Adrenal gland (tissue), 12 donors: Measurements from ENCODE around the gene KLK10. TPM values are rescaled to one million over a fixed set of nuclear protein-coding genes. Genes with fewer than 3 reads are reported as not detected.

ENCODE experiments used
- DNase-seq, 7 donors: peaks; one replicate each; pipeline ENCODE4 v3.0.0-alpha.2; 2019 to 2020
- H3K27ac ChIP-seq, 5 donors: fragments of 200-600 bp; sonication (generic) in 4 of 5; 1 replicate in 3 of 5; 2 replicates in 2 of 5; pipeline versions ENCODE4 v1.5.1 to v1.8.0; 2016 to 2020; ENCODE audit warnings: mild to moderate bottlenecking in 1 of 5
- H3K27me3 ChIP-seq: fragments of 200-600 bp; 2 replicates; pipeline ENCODE4 v1.8.0; 2021
- H3K36me3 ChIP-seq, 2 donors: fragments of 200-600 bp; replicated peaks in 1 of 2; 1 replicate in 1 of 2; 2 replicates in 1 of 2; pipeline versions ENCODE4 v1.5.1 to v1.8.0; 2018 to 2022
- H3K4me1 ChIP-seq, 2 donors: fragments of 200-600 bp; replicated peaks in 1 of 2; 1 replicate in 1 of 2; 2 replicates in 1 of 2; pipeline versions ENCODE4 v1.5.1 to v1.8.0; 2018 to 2021
- H3K4me3 ChIP-seq, 4 donors: fragments of 200-600 bp; sonication (generic) in 3 of 4; one replicate each; pipeline ENCODE4 v1.5.1; 2016 to 2018
- H3K9me3 ChIP-seq, 3 donors: fragments of 200-600 bp; sonication (generic) in 1 of 3; replicated peaks in 1 of 3; 1 replicate in 2 of 3; 2 replicates in 1 of 3; pipeline versions ENCODE4 v1.5.1 to v1.8.0; 2016 to 2021
- CTCF ChIP-seq, 6 experiments: fragments of 450-650 bp in 4 of 6; fragments of 200-600 bp in 2 of 6; sonication (generic) in 1 of 6; IDR thresholded peaks; 1 replicate in 5 of 6; 2 replicates in 1 of 6; pipeline versions ENCODE4 v1.5.1 to v1.8.0; 2016 to 2021; ENCODE audit warnings: antibody characterized with exemption in 6 of 6, mild to moderate bottlenecking in 2 of 6, moderate library complexity in 1 of 6
- POLR2A ChIP-seq, 2 donors: fragments of 450-650 bp; IDR thresholded peaks; one replicate each; pipeline ENCODE4 v1.6.1; 2017; ENCODE audit warnings: antibody characterized with exemption in 2 of 2, mild to moderate bottlenecking in 2 of 2, moderate library complexity in 1 of 2
- WGBS, 4 donors: extraction: QIAGEN DNeasy Blood & Tissue Kit in 2 of 4; methylation state at CpG; one replicate each; pipeline versions ENCODE4 v1.1.5 to v1.1.7; 2013 to 2017; 5-methylcytosine and 5-hydroxymethylcytosine counted together
- intact Hi-C, 2 donors: fragments of 100-400 bp; cut with DNase I; formaldehyde crosslinking; loops; one replicate each; pipeline versions ENCODE4 v1.14.1 to v1.15.0; 2022 to 2023
- polyA plus RNA-seq, 3 donors: library from polyadenylated mRNA; stranded (reverse); fragments of 200-250 nt in 2 of 3; fragments of 350-450 nt in 1 of 3; fragmentation: Illumina TruSeq in 1 of 3; extraction: RNeasy Lipid Tissue Mini Kit (QIAGEN cat#74804) in 1 of 3; gene quantifications; one replicate each; pipeline ENCODE4 v1.2.3, GENCODE V29; 2013 to 2014
- total RNA-seq, 9 donors: library from RNA; depleted of rRNA in 4 of 9; stranded (reverse); fragments of >200 nt in 4 of 9; fragments of 120-200 nt in 1 of 9; fragmentation: NEBNext Ultra II Directional in 1 of 9; extraction: Animal tissue kit (Norgen Biotek cat#: 25700) in 1 of 9; gene quantifications; one replicate each; pipeline versions ENCODE4 v1.1.0 to v1.2.4, GENCODE V29; 2013 to 2023
- donor health status: healthy with polysubstance abuse.
- donor health status: Bipolar disorder and iron deficiency.
- donor health status: DM: yes; HTN: yes; CAD: no.
- donor health status: DM: no; HTN: no; CAD: no.
- donor health status: DM: no; HTN: no; CAD: no.
- donor health status: DM: yes; HTN: yes; CAD: no.

KLK10 gene
- total and polyA plus RNA-seq, 12 donors, result 0.23 to 1.4 (median 0.38) TPM; not detected in 6

- no peak for TF ChIP-seq POLR2A (IDR thresholded peaks at IDR 0.05)
- TF ChIP-seq CTCF (IDR thresholded peaks at IDR 0.05), result no peak
- 79 to 85% (median 81%) methylated on average over 5 to 6 of the region's 6 CpGs for WGBS, 4 donors
- no peaks in the 10 kb centered on the region for H3K9me3 ChIP-seq
- H3K36me3 ChIP-seq, result no peaks in the 10 kb centered on the region
- intact Hi-C loops, result loop anchor here in 1 of 2 donors (10.0 kb wide), 1 partner anchor 81 kb away; no protein-coding TSS in a partner anchor
- peaks cover 38% of the 10 kb centered on the region for H3K27me3 ChIP-seq
- peaks cover 0 to 8% of the 10 kb centered on the region in 2 donors for H3K4me1 ChIP-seq
- H3K4me3 ChIP-seq, result no peak overlapping the region
- H3K27ac ChIP-seq, result no peak overlapping the region
- no peak for DNase-seq
Measured at GRCh38 chr19:51014242-51014641, 5.3 kb downstream of the KLK10 start.

GRCh38 chr19:51012661-51013190 lies 6.8 kb downstream of the KLK10 start:
- no peaks in the 10 kb centered on the region for H3K36me3 ChIP-seq
- no peak for TF ChIP-seq POLR2A (IDR thresholded peaks at IDR 0.05)
- no peak for TF ChIP-seq CTCF (IDR thresholded peaks at IDR 0.05)
- no peak overlapping the region for H3K27ac ChIP-seq
- no peak overlapping the region for H3K4me3 ChIP-seq
- H3K27me3 ChIP-seq, result peaks cover 30% of the 10 kb centered on the region
- no peak for DNase-seq
- intact Hi-C loops, result loop anchor here in 1 of 2 donors (10.0 kb wide), 1 partner anchor 82 kb away; no protein-coding TSS in a partner anchor
- H3K4me1 ChIP-seq, result no peaks in the 10 kb centered on the region
- no peaks in the 10 kb centered on the region for H3K9me3 ChIP-seq
- WGBS, 4 donors, result 59 to 64% (median 63%) methylated on average over 11 to 12 of the region's 12 CpGs

GRCh38 chr19:51010066-51010795 lies 9.3 kb downstream of the KLK10 start:
- no peaks in the 10 kb centered on the region for H3K9me3 ChIP-seq
- H3K27ac ChIP-seq, result no peak overlapping the region
- TF ChIP-seq CTCF (IDR thresholded peaks at IDR 0.05) (no peak), POLR2A (IDR thresholded peaks at IDR 0.05) (no peak)
- H3K27me3 ChIP-seq, result peaks cover 14% of the 10 kb centered on the region
- no peaks in the 10 kb centered on the region for H3K4me1 ChIP-seq
- intact Hi-C loops, result loop anchor here in 1 of 2 donors (10.0 kb wide), 1 partner anchor 85 kb away; no protein-coding TSS in a partner anchor
- no peaks in the 10 kb centered on the region for H3K36me3 ChIP-seq
- H3K4me3 ChIP-seq, result no peak overlapping the region
- no peak for DNase-seq
- WGBS, 4 donors, result 61 to 73% (median 65%) methylated on average over 4 of the region's 4 CpGs

GRCh38 chr19:51009061-51009891 lies 10.2 kb downstream of the KLK10 start:
- no peaks in the 10 kb centered on the region for H3K9me3 ChIP-seq
- DNase-seq, result no peak
- WGBS, 4 donors, result 61 to 72% (median 67%) methylated on average over 7 to 19 of the region's 19 CpGs
- TF ChIP-seq CTCF (IDR thresholded peaks at IDR 0.05) (no peak), POLR2A (IDR thresholded peaks at IDR 0.05) (no peak)
- H3K36me3 ChIP-seq, result no peaks in the 10 kb centered on the region
- no peak overlapping the region for H3K27ac ChIP-seq
- intact Hi-C loops, result no loop called here
- no peak overlapping the region for H3K4me3 ChIP-seq
- peaks cover 10% of the 10 kb centered on the region for H3K27me3 ChIP-seq
- H3K4me1 ChIP-seq, result no peaks in the 10 kb centered on the region
